Panc1 (cell line): ENCODE data around the gene ZNF253. TPM values are rescaled to one million over a fixed set of nuclear protein-coding genes. Genes with fewer than 3 reads are reported as not detected.

Source experiments
- ATAC-seq: fragments of 200-7000 bp; cut with Tn5 transposase; 2 replicates; pipeline ENCODE4 v1.9.1; 2020; ENCODE audit warnings: mild to moderate bottlenecking, moderate library complexity
- BruUV-seq: library from RNA; stranded (reverse); fragments of 400-500 nt; replicated peaks from 2 replicates; lab custom pipeline; 2021; lab: Mats Ljungman, UMichigan
- CTCF ChIA-PET: fragments of 300-600 bp; sonication (Branson Sonifier 250); formaldehyde crosslinking; loops from one replicate; lab custom pipeline; 2022; ENCODE audit warnings: antibody characterized with exemption; lab: Charles Lee
- POLR2A ChIA-PET: fragments of 300-600 bp; sonication (Branson Sonifier 250); formaldehyde crosslinking; loops from one replicate; lab custom pipeline; 2022; ENCODE audit warnings: antibody characterized with exemption; lab: Charles Lee
- DNase-seq: peaks from one replicate; pipeline ENCODE4 v3.0.0-alpha.2; 2010; ENCODE audit warnings: low read depth, low spot score
- H3K27ac ChIP-seq: 2 replicates; pipeline ENCODE4 v1.5.1; 2011; ENCODE audit warnings: mild to moderate bottlenecking, low read length, inconsistent platforms
- H3K27me3 ChIP-seq: fragments of 200-500 bp; sonication (Bioruptor generic); 2 replicates; pipeline ENCODE4 v1.6.0; 2014; ENCODE audit warnings: low read length, inconsistent platforms; ENCODE audit not compliant: control insufficient read depth, insufficient read depth
- H3K36me3 ChIP-seq: fragments of 200-500 bp; sonication (Bioruptor generic); 2 replicates; pipeline ENCODE4 v1.5.1; 2014; ENCODE audit warnings: inconsistent platforms, mild to moderate bottlenecking, low read length, moderate library complexity; ENCODE audit not compliant: control insufficient read depth, insufficient read depth
- H3K4me1 ChIP-seq: 2 replicates; pipeline ENCODE4 v1.5.1; 2011; ENCODE audit warnings: inconsistent platforms, mild to moderate bottlenecking, low read length, moderate library complexity; ENCODE audit not compliant: control insufficient read depth, insufficient read depth
- H3K4me3 ChIP-seq, 2 experiments: 2 replicates each; pipeline ENCODE4 v1.5.1; 2011 to 2012; ENCODE audit warnings: low read depth in 2 of 2, low read length in 2 of 2, mild to moderate bottlenecking in 2 of 2, inconsistent platforms in 1 of 2, moderate library complexity in 1 of 2
- H3K9me3 ChIP-seq: fragments of 200-500 bp; sonication (Bioruptor generic); 2 replicates; pipeline ENCODE4 v1.5.1; 2014; ENCODE audit warnings: low read depth, mild to moderate bottlenecking, inconsistent platforms, low read length, moderate library complexity; ENCODE audit not compliant: control insufficient read depth, insufficient read depth
- CTCF ChIP-seq: fragments of 450-650 bp; IDR thresholded peaks from 2 replicates; pipeline ENCODE4 v1.5.1; 2017; ENCODE audit warnings: mild to moderate bottlenecking
- POLR2AphosphoS5 ChIP-seq: IDR thresholded peaks from 2 replicates; pipeline ENCODE4 v1.6.1; 2012; ENCODE audit warnings: mild to moderate bottlenecking, low read depth, low read length, moderate library complexity
- REST ChIP-seq, 2 experiments: IDR thresholded peaks; 2 replicates each; pipeline ENCODE4 v1.6.1; 2011 to 2012; ENCODE audit warnings: low read depth in 2 of 2, control low read depth in 1 of 2, low read length in 1 of 2, mild to moderate bottlenecking in 1 of 2, moderate library complexity in 1 of 2; ENCODE audit not compliant: insufficient read depth in 1 of 2
- SIN3A ChIP-seq: IDR thresholded peaks from 2 replicates; pipeline ENCODE4 v1.6.1; 2012; ENCODE audit warnings: low read depth, mild to moderate bottlenecking, low read length, moderate library complexity, borderline replicate concordance; ENCODE audit not compliant: insufficient read depth
- TCF7L2 ChIP-seq: IDR thresholded peaks from 2 replicates; pipeline ENCODE4 v1.6.1; 2011; ENCODE audit warnings: mild to moderate bottlenecking, low read depth, low read length, inconsistent platforms
- in situ Hi-C: cut with HindIII; loops from 2 replicates; pipeline ENCODE4 v1.10.0; 2016; ENCODE audit warnings: low sequenced_read_pairs, low pct_unique_long_range_greater_than_20kb
- intact Hi-C: fragments of 100-400 bp; cut with micrococcal nuclease; formaldehyde crosslinking; loops from one replicate; pipeline ENCODE4 v1.10.0; 2022; ENCODE audit not compliant: unreplicated experiment
- total RNA-seq: library from RNA; stranded (reverse); gene quantifications from one replicate; pipeline ENCODE4 v1.2.1, GENCODE V29; 2021; ENCODE audit not compliant: unreplicated experiment

Gene ZNF253
- total RNA-seq, 1 experiment from 2014 or later = 8.9 TPM

GRCh38 chr19:19835560-19836038 is 30.1 kb upstream of the ZNF253 start:
- Histone ChIP-seq H3K4me3 (no peak overlapping the region), H3K27me3 (no peaks in the 10 kb centered on the region), H3K4me1 (no peaks in the 10 kb centered on the region), H3K36me3 (no peaks in the 10 kb centered on the region), H3K9me3 (peaks cover 7% of the 10 kb centered on the region; the same call in 1 of the 2 replicates), H3K27ac (no peak overlapping the region)
- ChIA-PET POLR2A (no interaction called here), CTCF (no interaction called here)
- intact Hi-C loops (no loop called here), in situ Hi-C loops (no loop called here)
- no TSS peak for BruUV-seq
- ATAC-seq = no peak
- no peak for TF ChIP-seq SIN3A
- TF ChIP-seq REST (IDR thresholded peaks at IDR 0.05; ENCODE audit: insufficient read depth in 1 of 2, low read depth in 2 of 2, low read length in 1 of 2) = no peak
- TF ChIP-seq TCF7L2 = no peak
- TF ChIP-seq POLR2AphosphoS5 = no peak
- TF ChIP-seq CTCF = no peak
- no peak for DNase-seq

- H3K9me3 ChIP-seq = no peaks in the 10 kb centered on the region; the same call in 1 of the 2 replicates
- intact Hi-C loops = no loop called here
- POLR2A ChIA-PET = no interaction called here
- H3K27ac ChIP-seq = no peak overlapping the region
- in situ Hi-C loops = no loop called here
- no peak for TF ChIP-seq CTCF
- TF ChIP-seq TCF7L2 = no peak
- TF ChIP-seq REST (IDR thresholded peaks at IDR 0.05; ENCODE audit: insufficient read depth in 1 of 2, low read depth in 2 of 2, low read length in 1 of 2) = no peak
- TF ChIP-seq SIN3A = no peak
- no peak for TF ChIP-seq POLR2AphosphoS5
- no peaks in the 10 kb centered on the region for H3K4me1 ChIP-seq
- no peak for DNase-seq
- no peak for ATAC-seq
- H3K4me3 ChIP-seq = no peak overlapping the region
- BruUV-seq = no TSS peak
- no peaks in the 10 kb centered on the region for H3K36me3 ChIP-seq
- no peaks in the 10 kb centered on the region for H3K27me3 ChIP-seq
- CTCF ChIA-PET = no interaction called here
Observed at GRCh38 chr19:19847781-19848180, 17.9 kb upstream of the ZNF253 start.
